Parathyroid adenoma (tissue), 2 donors: ENCODE data around the gene MAPK1.
"Not testable (repeated sequence)": the region's sequence is repeated elsewhere in the genome, so short reads cannot be mapped to it uniquely, and the experiment has no call there.

Source experiments
- H2AFZ ChIP-seq: fragments of 300-600 bp; sonication (generic); one replicate; pipeline ENCODE4 v1.7.0; 2017; ENCODE audit warnings: antibody characterized with exemption, mild to moderate bottlenecking
- H3K27ac ChIP-seq: fragments of 300-600 bp; sonication (generic); one replicate; pipeline ENCODE4 v1.7.0; 2017
- H3K27me3 ChIP-seq: fragments of 300-600 bp; sonication (generic); one replicate; pipeline ENCODE4 v1.7.0; 2017; ENCODE audit warnings: low read length; ENCODE audit not compliant: control insufficient read depth, insufficient read depth
- H3K36me3 ChIP-seq: fragments of 300-600 bp; sonication (generic); one replicate; pipeline ENCODE4 v1.7.0; 2017; ENCODE audit warnings: low read length; ENCODE audit not compliant: control insufficient read depth, insufficient read depth
- H3K4me1 ChIP-seq: fragments of 300-600 bp; sonication (generic); one replicate; pipeline ENCODE4 v1.7.0; 2017; ENCODE audit warnings: control low read depth
- H3K4me2 ChIP-seq: fragments of 300-600 bp; sonication (generic); one replicate; pipeline ENCODE4 v1.7.0; 2017; ENCODE audit warnings: low read length
- H3K4me3 ChIP-seq: fragments of 300-600 bp; sonication (generic); one replicate; pipeline ENCODE4 v1.7.0; 2017; ENCODE audit warnings: low read depth, low read length
- H3K79me2 ChIP-seq: fragments of 300-600 bp; sonication (generic); one replicate; pipeline ENCODE4 v1.7.0; 2017; ENCODE audit warnings: control low read depth
- H3K9ac ChIP-seq: fragments of 300-600 bp; sonication (generic); one replicate; pipeline ENCODE4 v1.7.0; 2017; ENCODE audit warnings: mild to moderate bottlenecking
- H3K9me3 ChIP-seq: fragments of 300-600 bp; sonication (generic); one replicate; pipeline ENCODE4 v1.7.0; 2017; ENCODE audit warnings: low read length; ENCODE audit not compliant: control insufficient read depth
- CTCF ChIP-seq: fragments of 300-600 bp; sonication (generic); IDR thresholded peaks from one replicate; pipeline ENCODE4 v1.7.0; 2017; ENCODE audit warnings: antibody characterized with exemption, mild to moderate bottlenecking
- donor health status: primary hyperparathyroidism.

MAPK1 gene

GRCh38 chr22:21719024-21719423 is 148.4 kb downstream of the MAPK1 start:
- Histone ChIP-seq H2AFZ (no peak overlapping the region), H3K79me2 (no peaks in the 10 kb centered on the region), H3K36me3 (no peaks in the 10 kb centered on the region), H3K4me2 (peak overlapping the region; percentile 17), H3K27me3 (no peaks in the 10 kb centered on the region), H3K9ac (no peak overlapping the region), H3K4me1 (peaks cover 10% of the 10 kb centered on the region), H3K4me3 (no peak overlapping the region), H3K9me3 (no peaks in the 10 kb centered on the region), H3K27ac (peak overlapping the region; percentile 32)
- no peak for TF ChIP-seq CTCF

- no peak for TF ChIP-seq CTCF
- Histone ChIP-seq H3K9me3 (no peaks in the 10 kb centered on the region), H3K9ac (no peak overlapping the region), H2AFZ (no peak overlapping the region), H3K4me3 (no peak overlapping the region), H3K27ac (peak overlapping the region; percentile 32), H3K36me3 (no peaks in the 10 kb centered on the region), H3K27me3 (no peaks in the 10 kb centered on the region), H3K4me1 (peaks cover 12% of the 10 kb centered on the region), H3K4me2 (no peak overlapping the region), H3K79me2 (no peaks in the 10 kb centered on the region)
Observed at GRCh38 chr22:21718499-21718898, 148.9 kb downstream of the MAPK1 start.

- not testable (repeated sequence) for H3K79me2 ChIP-seq, H3K36me3 ChIP-seq, H2AFZ ChIP-seq, H3K9me3 ChIP-seq, H3K4me3 ChIP-seq, H3K4me2 ChIP-seq, H3K27me3 ChIP-seq, H3K9ac ChIP-seq
- Histone ChIP-seq H3K27ac (peak overlapping the region; percentile 36), H3K4me1 (peaks cover 12% of the 10 kb centered on the region)
Observed at GRCh38 chr22:21716395-21717122, 150.9 kb downstream of the MAPK1 start.

GRCh38 chr22:21714786-21715185 is 152.7 kb downstream of the MAPK1 start:
- no peak for TF ChIP-seq CTCF
- no peak overlapping the region for H2AFZ ChIP-seq
- H3K79me2 ChIP-seq = no peaks in the 10 kb centered on the region
- peaks cover 12% of the 10 kb centered on the region for H3K4me1 ChIP-seq
- H3K4me2 ChIP-seq = no peak overlapping the region
- no peak overlapping the region for H3K9ac ChIP-seq
- no peaks in the 10 kb centered on the region for H3K36me3 ChIP-seq
- H3K4me3 ChIP-seq = no peak overlapping the region
- H3K9me3 ChIP-seq = no peaks in the 10 kb centered on the region
- H3K27me3 ChIP-seq = no peaks in the 10 kb centered on the region
- no peak overlapping the region for H3K27ac ChIP-seq

GRCh38 chr22:21714059-21714770 is 153.2 kb downstream of the MAPK1 start:
- Histone ChIP-seq H3K4me2 (no peak overlapping the region), H3K27ac (peak overlapping the region; percentile 61), H3K4me1 (peaks cover 10% of the 10 kb centered on the region)

More at GRCh38 chr22:21714059-21714770, 153.2 kb downstream of the MAPK1 start:
- H2AFZ ChIP-seq = peak overlapping the region; percentile 53
- no peak overlapping the region for H3K4me3 ChIP-seq
- no peaks in the 10 kb centered on the region for H3K79me2 ChIP-seq
- H3K9me3 ChIP-seq = no peaks in the 10 kb centered on the region
- H3K27me3 ChIP-seq = no peaks in the 10 kb centered on the region
- TF ChIP-seq CTCF = no peak
- H3K36me3 ChIP-seq = no peaks in the 10 kb centered on the region
- no peak overlapping the region for H3K9ac ChIP-seq
